ENCODE data around the gene RHOA. TPM values are rescaled to one million over a fixed set of nuclear protein-coding genes. Genes with fewer than 3 reads are reported as not detected.

RHOA gene
- total RNA-seq, 6 experiments from 2014 or later: 703 to 739 (median 716) TPM

DNA sequence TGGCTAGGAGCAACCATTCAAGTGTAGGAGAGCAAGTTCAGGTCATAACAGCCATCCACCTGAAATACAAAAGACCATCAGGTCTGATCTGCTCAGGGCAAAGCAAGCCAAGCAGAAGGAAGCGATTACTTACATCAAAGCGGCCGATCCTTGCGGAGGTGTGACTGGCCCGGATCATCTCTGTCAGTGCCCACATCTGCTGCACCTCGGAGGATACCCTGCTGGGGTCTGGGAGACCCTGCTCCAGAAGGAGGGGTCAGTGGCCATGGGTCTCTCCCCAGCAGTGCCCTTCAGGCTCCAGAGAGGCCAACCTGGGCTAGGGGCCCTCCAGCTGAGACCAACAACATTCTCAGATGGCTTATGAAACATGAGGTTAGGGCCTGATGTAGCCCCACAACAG lies 13.0 kb upstream of the RHOA start:
- Mint-ChIP-seq H3K9me3 (no peaks in the 10 kb centered on the region), H3K27me3 (ENCODE audit: insufficient read depth) (peaks cover 5% of the 10 kb centered on the region), H3K4me3 (no peak overlapping the region), H3K27ac (no peak overlapping the region), H3K36me3 (ENCODE audit: low read depth) (peaks cover 22% of the 10 kb centered on the region; the same call in 1 of the 2 replicates), H3K4me1 (ENCODE audit: low read depth) (peaks cover 43% of the 10 kb centered on the region)
- TF ChIP-seq CTCF (IDR thresholded peaks at IDR 0.05): no peak
- DNase-seq: no peak

DNA sequence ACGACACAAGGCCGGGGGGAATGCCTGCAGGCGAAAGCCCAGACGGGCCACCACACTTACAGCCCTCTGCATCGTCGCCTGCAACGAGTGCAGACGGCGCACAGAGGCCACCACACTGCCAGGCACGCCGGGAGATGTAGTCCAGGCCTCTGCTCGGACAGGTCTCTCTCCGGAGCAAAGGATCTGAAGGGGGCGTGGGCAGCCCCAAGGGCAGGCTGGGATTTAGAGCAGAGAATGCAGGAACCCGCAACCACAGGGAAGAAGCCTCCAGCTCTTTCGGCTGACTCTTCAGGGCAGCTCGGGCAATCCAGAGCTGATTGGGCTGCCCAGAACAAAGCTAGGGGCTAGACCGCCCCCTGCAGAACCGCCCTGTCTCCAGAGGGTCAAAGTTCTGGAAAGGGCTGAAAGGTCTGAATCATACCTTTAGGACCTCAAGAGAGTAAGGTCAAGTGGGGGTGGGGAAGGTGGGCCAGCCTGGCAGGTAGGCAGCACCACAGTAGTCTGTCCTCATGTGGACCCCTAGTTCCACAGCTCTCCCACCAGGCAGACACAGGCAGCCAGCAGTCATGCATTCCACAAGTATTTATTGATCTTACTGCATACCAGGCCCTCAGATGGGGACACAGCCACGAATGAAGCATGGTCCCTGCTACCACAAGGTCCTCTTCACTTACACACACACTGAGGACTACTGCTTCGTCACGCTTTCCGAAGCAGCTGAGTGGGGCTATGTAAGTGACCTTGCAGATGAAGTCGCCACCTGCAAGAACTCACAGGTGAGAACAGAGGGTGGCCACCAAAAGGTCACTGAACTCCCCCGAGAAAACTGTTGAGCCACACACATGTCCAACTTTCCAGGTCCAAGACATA lies 10.8 kb upstream of the RHOA start, which contains the start of gene AMT:
Gene AMT, minus strand, starts transcription at position 95 of the 870 bp plus-strand sequence. Its CDS starts 23 bp downstream, at position 72.
- Mint-ChIP-seq H3K27me3 (ENCODE audit: insufficient read depth) (peaks cover 2% of the 10 kb centered on the region; the same call in 1 of the 2 replicates), H3K27ac (peak within 1 kb of the TSS; percentile 94), H3K4me1 (ENCODE audit: low read depth) (peaks cover 32% of the 10 kb centered on the region), H3K4me3 (no peak within 1 kb of the TSS), H3K9me3 (no peaks in the 10 kb centered on the region), H3K36me3 (ENCODE audit: low read depth) (peaks cover 26% of the 10 kb centered on the region)
- TF ChIP-seq CTCF (IDR thresholded peaks at IDR 0.05): no peak
- no peak for DNase-seq

- Mint-ChIP-seq H3K27me3 (ENCODE audit: insufficient read depth) (peaks cover 2% of the 10 kb centered on the region; the same call in 1 of the 2 replicates), H3K4me1 (ENCODE audit: low read depth) (peaks cover 32% of the 10 kb centered on the region), H3K9me3 (no peaks in the 10 kb centered on the region), H3K4me3 (no peak overlapping the region), H3K27ac (peak overlapping the region; percentile 94), H3K36me3 (ENCODE audit: low read depth) (peaks cover 28% of the 10 kb centered on the region)
- TF ChIP-seq CTCF (IDR thresholded peaks at IDR 0.05): no peak
- no peak for DNase-seq
These were observed 10.2 kb upstream of the RHOA start for GRCh38 chr3:49421890-49422378.

GRCh38 chr3:49417516-49418120 lies 5.8 kb upstream of the RHOA start:
- H3K36me3 Mint-ChIP-seq (ENCODE audit: low read depth): peaks cover 41% of the 10 kb centered on the region
- TF ChIP-seq CTCF (IDR thresholded peaks at IDR 0.05): no peak
- peaks cover 2% of the 10 kb centered on the region; the same call in 1 of the 2 replicates for H3K27me3 Mint-ChIP-seq (ENCODE audit: insufficient read depth)
- H3K27ac Mint-ChIP-seq: peak overlapping the region; percentile 67
- H3K4me3 Mint-ChIP-seq: no peak overlapping the region
- no peaks in the 10 kb centered on the region for H3K9me3 Mint-ChIP-seq
- peaks cover 51% of the 10 kb centered on the region for H3K4me1 Mint-ChIP-seq (ENCODE audit: low read depth)
- DNase-seq: no peak

DNA sequence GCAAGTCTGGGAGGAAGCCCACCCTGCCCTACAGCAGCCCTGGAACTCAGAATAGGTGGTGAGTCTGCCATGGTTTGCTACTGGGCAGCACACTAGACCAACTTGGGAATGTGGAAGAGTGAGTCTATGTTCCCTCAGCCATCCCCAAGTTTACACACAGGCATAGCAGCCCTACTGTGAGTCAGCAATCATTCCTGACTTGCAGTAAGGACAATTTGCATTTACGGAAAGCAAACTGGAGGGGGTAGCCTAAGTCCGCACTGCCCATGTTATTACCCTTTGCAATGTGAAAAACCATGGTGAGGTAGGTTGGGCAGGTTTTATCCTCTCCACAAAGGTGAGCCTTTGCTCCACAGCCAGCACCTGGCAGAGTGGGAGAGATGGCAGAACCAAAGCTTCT lies 5.1 kb upstream of the RHOA start:
- Mint-ChIP-seq H3K36me3 (ENCODE audit: low read depth) (peaks cover 43% of the 10 kb centered on the region), H3K9me3 (no peaks in the 10 kb centered on the region), H3K27me3 (ENCODE audit: insufficient read depth) (peaks cover 3% of the 10 kb centered on the region; the same call in 1 of the 2 replicates), H3K4me3 (no peak overlapping the region), H3K4me1 (ENCODE audit: low read depth) (peaks cover 51% of the 10 kb centered on the region), H3K27ac (peak overlapping the region; percentile 17)
- TF ChIP-seq CTCF (IDR thresholded peaks at IDR 0.05): no peak
- no peak for DNase-seq

All from HFFc6 (cell line).